SK-N-SH (cell line): ENCODE data around the gene SMIM24. TPM values are rescaled to one million over a fixed set of nuclear protein-coding genes. Genes with fewer than 3 reads are reported as not detected.

Experiments used
- CTCF ChIA-PET: fragments of 300-600, 350-600 bp; formaldehyde crosslinking; extraction: SDS; loops from one replicate; lab custom pipeline; 2021; lab: Yijun Ruan, JAX
- POLR2A ChIA-PET: fragments of 350-600 bp; sonication (Branson Sonifier 250); formaldehyde crosslinking; extraction: SDS; loops from one replicate; lab custom pipeline; 2020; ENCODE audit warnings: antibody characterized with exemption, inconsistent platforms; lab: Yijun Ruan, JAX
- DNase-seq: peaks from one replicate; pipeline ENCODE4 v3.0.0; 2012
- H2AFZ ChIP-seq: fragments of 200-600 bp; sonication (generic); 2 replicates; pipeline ENCODE4 v1.8.1; 2016; ENCODE audit warnings: antibody characterized with exemption, mild to moderate bottlenecking, low read depth
- H3F3A ChIP-seq: fragments of 200-600 bp; sonication (generic); replicated peaks from 2 replicates; pipeline ENCODE3; 2016; ENCODE audit warnings: antibody characterized with exemption, mild to moderate bottlenecking; ENCODE audit not compliant: insufficient read depth
- H3K27ac ChIP-seq, 2 experiments: fragments of 200-500 bp in 1 of 2; fragments of 200-600 bp in 1 of 2; sonication (Bioruptor generic) in 1 of 2; sonication (generic), shearing (Covaris generic) in 1 of 2; 2 replicates each; pipeline versions ENCODE4 v1.5.1 to v1.6.1; 2014 to 2016; ENCODE audit warnings: low read depth in 2 of 2, inconsistent platforms in 1 of 2, low read length in 1 of 2, mild to moderate bottlenecking in 1 of 2, mixed read lengths in 1 of 2
- H3K27me3 ChIP-seq: fragments of 200-600 bp; sonication (generic), shearing (Covaris generic); 2 replicates; pipeline ENCODE4 v1.6.1; 2016; ENCODE audit warnings: mixed run types; ENCODE audit not compliant: insufficient read depth
- H3K36me3 ChIP-seq, 2 experiments: fragments of 200-500 bp in 1 of 2; fragments of 200-600 bp in 1 of 2; sonication (Bioruptor generic) in 1 of 2; sonication (generic) in 1 of 2; replicated peaks in 1 of 2; 2 replicates each; pipeline versions ENCODE3 to v1.5.1; 2014 to 2016; ENCODE audit warnings: low read length in 1 of 2, mild to moderate bottlenecking in 1 of 2; ENCODE audit not compliant: insufficient read depth in 2 of 2, control insufficient read depth in 1 of 2
- H3K4me1 ChIP-seq, 2 experiments: fragments of 200-500 bp in 1 of 2; fragments of 200-600 bp in 1 of 2; sonication (Bioruptor generic) in 1 of 2; sonication (generic), shearing (Covaris generic) in 1 of 2; 2 replicates each; pipeline versions ENCODE4 v1.5.1 to v1.6.1; 2014 to 2016; ENCODE audit warnings: low read depth in 1 of 2, low read length in 1 of 2, mixed run types in 1 of 2; ENCODE audit not compliant: insufficient read depth in 2 of 2, control insufficient read depth in 1 of 2
- H3K4me2 ChIP-seq: fragments of 200-600 bp; sonication (generic), shearing (Covaris generic); 2 replicates; pipeline ENCODE4 v1.6.1; 2017; ENCODE audit warnings: mixed run types
- H3K4me3 ChIP-seq, 2 experiments: fragments of 200-500 bp in 1 of 2; fragments of 200-600 bp in 1 of 2; sonication (Bioruptor generic) in 1 of 2; sonication (generic), shearing (Covaris generic) in 1 of 2; 2 replicates each; pipeline versions ENCODE4 v1.5.1 to v1.8.1; 2014 to 2016; ENCODE audit warnings: low read depth in 2 of 2, inconsistent platforms in 1 of 2, low read length in 1 of 2, mild to moderate bottlenecking in 1 of 2, mixed read lengths in 1 of 2, moderate library complexity in 1 of 2
- H3K79me2 ChIP-seq: fragments of 200-600 bp; sonication (generic); 2 replicates; pipeline ENCODE4 v1.8.1; 2017; ENCODE audit warnings: mild to moderate bottlenecking; ENCODE audit not compliant: insufficient read depth
- H3K9ac ChIP-seq: fragments of 200-600 bp; sonication (generic); 2 replicates; pipeline ENCODE4 v1.6.1; 2017; ENCODE audit warnings: mixed run types
- H3K9me2 ChIP-seq: fragments of 200-600 bp; sonication (generic); 2 replicates; pipeline ENCODE4 v1.6.1; 2017; ENCODE audit warnings: mixed run types
- H3K9me3 ChIP-seq: fragments of 200-600 bp; sonication (generic); 2 replicates; pipeline ENCODE4 v1.6.1; 2017; ENCODE audit warnings: mixed run types, mild to moderate bottlenecking, moderate library complexity
- H4K20me1 ChIP-seq: fragments of 200-600 bp; sonication (generic); 2 replicates; pipeline ENCODE4 v1.6.1; 2017; ENCODE audit warnings: mild to moderate bottlenecking, mixed run types; ENCODE audit not compliant: insufficient read depth
- CHD2 ChIP-seq: fragments of 150-350 bp; IDR thresholded peaks from 2 replicates; pipeline ENCODE4 v1.6.1; 2018; ENCODE audit warnings: low read length; ENCODE audit not compliant: partially characterized antibody
- FOSL2 ChIP-seq: IDR thresholded peaks from 2 replicates; pipeline ENCODE4 v1.4.0; 2012; ENCODE audit warnings: low read depth, mild to moderate bottlenecking, moderate library complexity, borderline replicate concordance
- FOXJ3 ChIP-seq: sonication (generic); formaldehyde crosslinking; IDR thresholded peaks from 2 replicates; pipeline ENCODE4 v1.5.1; 2020; ENCODE audit warnings: mild to moderate bottlenecking, missing genetic modification reagents
- JUND ChIP-seq: IDR thresholded peaks from 2 replicates; pipeline ENCODE4 v1.4.0; 2012
- MEF2A ChIP-seq: IDR thresholded peaks from 2 replicates; pipeline ENCODE4 v1.4.0; 2012; ENCODE audit warnings: low read depth, borderline replicate concordance
- MXI1 ChIP-seq: IDR thresholded peaks from 2 replicates; pipeline ENCODE4 v1.6.1; 2012; ENCODE audit warnings: mild to moderate bottlenecking, low read depth, low read length, improper control_type of control experiment
- RAD21 ChIP-seq: IDR thresholded peaks from 2 replicates; pipeline ENCODE4 v1.6.1; 2012; ENCODE audit warnings: mild to moderate bottlenecking, low read length
- RCOR1 ChIP-seq: fragments of 150-350 bp; IDR thresholded peaks from 2 replicates; pipeline ENCODE4 v1.6.1; 2017; ENCODE audit warnings: antibody characterized with exemption, low read length
- RFX5 ChIP-seq: IDR thresholded peaks from 2 replicates; pipeline ENCODE4 v1.6.1; 2012; ENCODE audit warnings: mild to moderate bottlenecking, improper control_type of control experiment, low read length
- RXRA ChIP-seq: IDR thresholded peaks from 2 replicates; pipeline ENCODE4 v1.4.0; 2012; ENCODE audit warnings: low read depth, mild to moderate bottlenecking, borderline replicate concordance
- TAF1 ChIP-seq: IDR thresholded peaks from 2 replicates; pipeline ENCODE4 v1.6.1; 2012; ENCODE audit warnings: low read depth, mild to moderate bottlenecking, low read length, moderate library complexity, borderline replicate concordance
- YY1 ChIP-seq: IDR thresholded peaks from 2 replicates; pipeline ENCODE4 v1.4.0; 2012; ENCODE audit warnings: low read depth, mild to moderate bottlenecking
- WGBS: methylation state at CpG from one replicate; pipeline ENCODE4 v1.1.6; 2017; ENCODE audit warnings: low lambda C conversion rate; 5-methylcytosine and 5-hydroxymethylcytosine counted together
- polyA plus RNA-seq, 3 experiments: library from polyadenylated mRNA; depleted of rRNA; stranded (reverse); fragments of >200 nt; gene quantifications; 2 replicates each; pipeline ENCODE4 v1.2.3, GENCODE V29; 2012
- TF ChIP-seq, protein P1 (sequence below): IDR thresholded peaks from 2 replicates; pipeline ENCODE4 v1.6.1; 2012; ENCODE audit warnings: mild to moderate bottlenecking, low read depth, low read length, moderate library complexity
- TF ChIP-seq, protein P2 (sequence below): IDR thresholded peaks from 2 replicates; pipeline ENCODE4; 2012
- TF ChIP-seq, protein P3 (sequence below): IDR thresholded peaks from 2 replicates; pipeline ENCODE4 v1.4.0; 2012; ENCODE audit warnings: low read depth
- TF ChIP-seq, protein P4 (sequence below): fragments of 150-350 bp; IDR thresholded peaks from 2 replicates; pipeline ENCODE4 v1.6.1; 2017; ENCODE audit warnings: antibody characterized with exemption, low read length, low read depth, borderline replicate concordance

Gene SMIM24
- polyA plus RNA-seq, 1 of the 3 experiments (the other 2 are of a cell fraction): 0.12 TPM

DNA sequence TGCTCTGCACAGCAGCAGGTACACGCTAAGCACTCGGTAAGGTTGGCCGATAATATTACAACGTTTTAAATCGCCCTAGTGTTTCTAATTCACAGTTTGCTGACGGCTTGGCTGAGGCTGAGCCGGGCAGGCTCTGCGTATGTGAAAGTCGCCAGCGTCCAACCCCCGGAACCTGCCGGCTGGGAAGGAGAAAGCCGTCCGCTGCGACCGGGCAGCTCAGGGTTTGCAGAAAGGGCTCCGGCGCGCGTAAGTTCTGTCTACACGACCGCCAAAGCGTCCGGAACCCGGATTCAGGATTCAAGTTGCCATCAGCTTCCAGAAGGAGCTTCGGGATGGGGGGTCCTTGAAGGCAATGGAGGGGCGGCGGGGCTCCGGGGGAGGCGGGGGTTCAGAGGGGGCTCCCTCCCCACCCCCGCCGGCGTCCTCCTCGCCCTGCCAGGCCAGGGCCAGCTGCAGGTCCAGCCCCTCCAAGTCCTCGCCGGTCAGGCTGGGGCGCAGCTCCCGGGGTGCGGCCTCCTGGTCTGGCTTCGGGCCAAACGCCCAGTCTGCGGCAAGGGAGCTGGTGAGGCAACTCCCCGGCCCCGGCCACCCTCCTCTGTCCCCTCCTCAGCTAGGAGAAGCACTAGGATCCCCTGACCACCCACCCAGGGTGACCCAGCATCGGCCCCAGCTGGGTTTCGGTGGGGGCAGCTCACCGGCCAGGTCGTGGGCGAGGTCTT, 2.3 kb upstream of the SMIM24 start:
- POLR2A ChIA-PET: no interaction called here

More for the DNA sequence above, 2.3 kb upstream of the SMIM24 start:
- no peaks in the 10 kb centered on the region for H3K79me2 ChIP-seq
- no peaks in the 10 kb centered on the region for H3K9me2 ChIP-seq
- CTCF ChIA-PET: interaction anchor here (1.0 to 8.7 kb wide), 7 partner anchors 11 to 184 kb away, joined by 3 to 92 read pairs (median 7); no protein-coding TSS in a partner anchor
- no peak overlapping the region for H3K9ac ChIP-seq
- H3K27me3 ChIP-seq: no peaks in the 10 kb centered on the region; the same call in 1 of the 2 replicates
- H3K4me1 ChIP-seq: no peaks in the 10 kb centered on the region; a peak in 1 of 4 replicates
- no peaks in the 10 kb centered on the region for H4K20me1 ChIP-seq
- no peaks in the 10 kb centered on the region for H3F3A ChIP-seq
- H3K4me3 ChIP-seq: no peak overlapping the region
- TF ChIP-seq CHD2 (no peak), JUND (no peak), MEF2A (no peak), TAF1 (no peak), FOSL2 (no peak), RXRA (no peak), RFX5 (no peak), RAD21 (no peak), YY1 (no peak), MXI1 (no peak), FOXJ3 (CRISPR knock-in tag) (no peak), RCOR1 (no peak)
- TF ChIP-seq, protein P1, sequence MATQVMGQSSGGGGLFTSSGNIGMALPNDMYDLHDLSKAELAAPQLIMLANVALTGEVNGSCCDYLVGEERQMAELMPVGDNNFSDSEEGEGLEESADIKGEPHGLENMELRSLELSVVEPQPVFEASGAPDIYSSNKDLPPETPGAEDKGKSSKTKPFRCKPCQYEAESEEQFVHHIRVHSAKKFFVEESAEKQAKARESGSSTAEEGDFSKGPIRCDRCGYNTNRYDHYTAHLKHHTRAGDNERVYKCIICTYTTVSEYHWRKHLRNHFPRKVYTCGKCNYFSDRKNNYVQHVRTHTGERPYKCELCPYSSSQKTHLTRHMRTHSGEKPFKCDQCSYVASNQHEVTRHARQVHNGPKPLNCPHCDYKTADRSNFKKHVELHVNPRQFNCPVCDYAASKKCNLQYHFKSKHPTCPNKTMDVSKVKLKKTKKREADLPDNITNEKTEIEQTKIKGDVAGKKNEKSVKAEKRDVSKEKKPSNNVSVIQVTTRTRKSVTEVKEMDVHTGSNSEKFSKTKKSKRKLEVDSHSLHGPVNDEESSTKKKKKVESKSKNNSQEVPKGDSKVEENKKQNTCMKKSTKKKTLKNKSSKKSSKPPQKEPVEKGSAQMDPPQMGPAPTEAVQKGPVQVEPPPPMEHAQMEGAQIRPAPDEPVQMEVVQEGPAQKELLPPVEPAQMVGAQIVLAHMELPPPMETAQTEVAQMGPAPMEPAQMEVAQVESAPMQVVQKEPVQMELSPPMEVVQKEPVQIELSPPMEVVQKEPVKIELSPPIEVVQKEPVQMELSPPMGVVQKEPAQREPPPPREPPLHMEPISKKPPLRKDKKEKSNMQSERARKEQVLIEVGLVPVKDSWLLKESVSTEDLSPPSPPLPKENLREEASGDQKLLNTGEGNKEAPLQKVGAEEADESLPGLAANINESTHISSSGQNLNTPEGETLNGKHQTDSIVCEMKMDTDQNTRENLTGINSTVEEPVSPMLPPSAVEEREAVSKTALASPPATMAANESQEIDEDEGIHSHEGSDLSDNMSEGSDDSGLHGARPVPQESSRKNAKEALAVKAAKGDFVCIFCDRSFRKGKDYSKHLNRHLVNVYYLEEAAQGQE: no peak
- TF ChIP-seq, protein P2, sequence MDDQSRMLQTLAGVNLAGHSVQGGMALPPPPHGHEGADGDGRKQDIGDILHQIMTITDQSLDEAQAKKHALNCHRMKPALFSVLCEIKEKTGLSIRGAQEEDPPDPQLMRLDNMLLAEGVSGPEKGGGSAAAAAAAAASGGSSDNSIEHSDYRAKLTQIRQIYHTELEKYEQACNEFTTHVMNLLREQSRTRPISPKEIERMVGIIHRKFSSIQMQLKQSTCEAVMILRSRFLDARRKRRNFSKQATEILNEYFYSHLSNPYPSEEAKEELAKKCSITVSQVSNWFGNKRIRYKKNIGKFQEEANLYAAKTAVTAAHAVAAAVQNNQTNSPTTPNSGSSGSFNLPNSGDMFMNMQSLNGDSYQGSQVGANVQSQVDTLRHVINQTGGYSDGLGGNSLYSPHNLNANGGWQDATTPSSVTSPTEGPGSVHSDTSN: no peak
- TF ChIP-seq, protein P3, sequence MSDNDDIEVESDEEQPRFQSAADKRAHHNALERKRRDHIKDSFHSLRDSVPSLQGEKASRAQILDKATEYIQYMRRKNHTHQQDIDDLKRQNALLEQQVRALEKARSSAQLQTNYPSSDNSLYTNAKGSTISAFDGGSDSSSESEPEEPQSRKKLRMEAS: no peak
- TF ChIP-seq, protein P4, sequence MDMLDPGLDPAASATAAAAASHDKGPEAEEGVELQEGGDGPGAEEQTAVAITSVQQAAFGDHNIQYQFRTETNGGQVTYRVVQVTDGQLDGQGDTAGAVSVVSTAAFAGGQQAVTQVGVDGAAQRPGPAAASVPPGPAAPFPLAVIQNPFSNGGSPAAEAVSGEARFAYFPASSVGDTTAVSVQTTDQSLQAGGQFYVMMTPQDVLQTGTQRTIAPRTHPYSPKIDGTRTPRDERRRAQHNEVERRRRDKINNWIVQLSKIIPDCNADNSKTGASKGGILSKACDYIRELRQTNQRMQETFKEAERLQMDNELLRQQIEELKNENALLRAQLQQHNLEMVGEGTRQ: no peak
- TF ChIP-seq, all 33 proteins: peak for 0
- H2AFZ ChIP-seq: no peak overlapping the region
- H3K4me2 ChIP-seq: no peak overlapping the region; the same call in 1 of the 2 replicates
- WGBS: 69% methylated on average over 24 of the region's 49 CpGs
- no peak overlapping the region for H3K27ac ChIP-seq
- H3K36me3 ChIP-seq: no peaks in the 10 kb centered on the region
- DNase-seq: peak; percentile 62
- no peaks in the 10 kb centered on the region for H3K9me3 ChIP-seq
